GM19240 (cell line): ENCODE measurements around the gene TTBK1.

Source experiments
- DNase-seq: peaks from one replicate; pipeline ENCODE4 v3.0.0; 2011; ENCODE audit warnings: low spot score; ENCODE audit not compliant: insufficient read length

Gene TTBK1

GRCh38 chr6:43254138-43254817, 11.0 kb downstream of the TTBK1 start:
- DNase-seq: no peak

GRCh38 chr6:43254846-43255245, 11.6 kb downstream of the TTBK1 start:
- no peak for DNase-seq

- no peak for DNase-seq
These were observed 12.2 kb downstream of the TTBK1 start for GRCh38 chr6:43255408-43256054.

GRCh38 chr6:43256670-43257366, 13.5 kb downstream of the TTBK1 start:
- no peak for DNase-seq

GRCh38 chr6:43257367-43258145, 14.3 kb downstream of the TTBK1 start:
- no peak for DNase-seq

- DNase-seq: no peak
These were observed 14.9 kb downstream of the TTBK1 start for GRCh38 chr6:43258180-43258579.

- DNase-seq: no peak
These were observed 15.8 kb downstream of the TTBK1 start for GRCh38 chr6:43258807-43259686.

- no peak for DNase-seq
These were observed 17.5 kb downstream of the TTBK1 start for GRCh38 chr6:43260791-43261190.

GRCh38 chr6:43261198-43261597, 17.9 kb downstream of the TTBK1 start:
- DNase-seq: no peak

- DNase-seq: no peak
These were observed 18.9 kb downstream of the TTBK1 start for GRCh38 chr6:43262000-43262779.

GRCh38 chr6:43262780-43263313, 19.6 kb downstream of the TTBK1 start:
- no peak for DNase-seq

- peak; percentile 94 for DNase-seq
These were observed 20.3 kb downstream of the TTBK1 start for GRCh38 chr6:43263314-43264178.

- no peak for DNase-seq
These were observed 21.4 kb downstream of the TTBK1 start for GRCh38 chr6:43264599-43265145.

- no peak for DNase-seq
These were observed 22.3 kb downstream of the TTBK1 start for GRCh38 chr6:43265564-43265963.

- DNase-seq: no peak
These were observed 24.5 kb downstream of the TTBK1 start for GRCh38 chr6:43267619-43268354.

GRCh38 chr6:43268355-43268700, 25.0 kb downstream of the TTBK1 start:
- DNase-seq: no peak

GRCh38 chr6:43268782-43269272, 25.5 kb downstream of the TTBK1 start:
- DNase-seq: no peak
